HL-60/S4 treated with phorbol 12-myristate 13-acetate at 8.2 ng/mL for 4 days and 3 days (cell line): ENCODE results near the gene SBK3.
"Not testable (repeated sequence)": the region's sequence is repeated elsewhere in the genome, so short reads cannot be mapped to it uniquely, and the experiment has no call there.

Source experiments
- in situ Hi-C: fragments of 300-500 bp; cut with MboI; formaldehyde crosslinking; loops from 2 replicates; pipeline ENCODE4 v1.15.0; 2022; ENCODE audit warnings: low sequenced_read_pairs

Gene SBK3

DNA sequence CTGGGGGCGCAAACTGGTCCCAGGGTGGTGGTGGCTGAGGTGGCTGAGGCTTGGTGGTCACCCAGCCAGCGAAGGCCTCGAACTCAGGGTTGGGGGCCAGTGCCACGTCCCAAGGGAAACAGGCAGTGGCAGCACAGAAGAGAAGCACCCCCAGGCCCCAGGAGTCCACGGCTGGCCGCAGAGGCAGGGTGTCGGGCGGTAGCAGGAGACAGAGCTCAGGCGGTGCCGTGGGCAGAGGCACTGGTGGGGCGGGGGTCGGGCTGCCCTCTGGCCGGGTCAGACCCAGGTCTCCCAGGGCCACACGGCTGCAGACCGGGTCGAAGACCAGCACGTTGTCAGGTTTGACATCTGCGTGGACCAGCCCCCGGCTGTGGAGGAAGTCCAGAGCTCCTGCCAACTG is 4.3 kb downstream of the SBK3 start:
- in situ Hi-C loops = no loop called here

DNA sequence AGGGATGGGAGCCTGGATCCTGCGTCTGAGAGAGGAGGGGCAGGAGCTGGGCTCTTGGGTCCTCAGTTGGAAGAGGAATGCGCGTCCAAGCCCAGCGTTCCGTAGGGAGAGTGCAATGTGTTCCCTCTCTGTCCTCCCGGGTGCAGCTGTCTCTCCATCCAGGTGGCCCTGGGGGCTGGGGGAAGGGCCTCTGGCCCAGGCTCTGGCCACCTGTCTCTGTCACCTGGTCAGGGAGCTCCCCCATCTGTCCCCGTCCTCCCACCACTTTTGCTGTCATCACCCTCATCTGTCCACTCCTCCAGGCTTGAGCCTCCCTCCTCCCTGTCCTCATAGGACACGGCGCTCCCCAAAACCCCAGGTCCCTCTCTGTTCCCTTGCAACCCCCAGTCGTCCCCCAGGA is 4.7 kb downstream of the SBK3 start:
- in situ Hi-C loops = no loop called here

DNA sequence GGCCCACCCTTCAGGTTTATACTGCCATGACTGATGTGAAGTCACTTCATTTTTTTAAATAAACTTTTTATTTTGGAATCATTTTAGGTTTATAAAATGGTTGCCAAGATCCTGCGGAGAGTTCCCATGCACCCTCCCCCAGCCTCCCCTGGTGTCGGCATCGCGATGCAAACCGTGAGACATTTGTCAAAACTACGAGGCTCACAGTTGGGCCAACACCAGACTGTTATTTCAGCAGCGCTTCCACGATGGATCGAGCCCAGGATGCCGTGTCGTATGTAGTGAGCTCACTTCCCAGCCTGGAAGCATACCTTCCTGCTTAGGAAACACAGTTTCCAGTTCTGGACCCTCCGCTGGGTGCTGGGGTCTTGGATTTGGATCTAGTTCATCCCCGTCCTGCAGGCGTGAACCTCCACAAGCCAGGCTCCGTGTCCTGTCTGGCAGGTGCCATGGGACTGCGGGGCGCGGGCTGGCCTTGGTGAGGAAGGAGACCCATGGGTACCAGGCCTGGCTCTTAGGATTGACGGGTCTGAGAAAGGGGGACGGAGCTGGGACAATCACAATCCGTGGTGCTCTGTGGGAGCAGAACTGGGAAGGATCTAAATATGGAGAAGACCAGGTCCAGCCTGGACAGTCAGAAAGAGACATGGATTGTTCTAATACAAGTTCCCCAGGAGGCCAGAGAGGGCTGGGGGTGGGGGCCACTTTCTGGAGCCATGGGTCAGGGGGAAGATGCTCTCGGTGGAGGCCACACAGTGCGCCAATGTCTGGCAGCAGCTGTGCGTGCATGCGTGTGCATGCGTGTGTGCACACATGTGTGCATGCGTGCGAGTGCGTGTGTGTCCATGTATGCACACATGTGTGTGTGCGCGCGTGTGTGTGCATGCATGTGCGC is 6.0 kb downstream of the SBK3 start:
- in situ Hi-C loops = no loop called here

DNA sequence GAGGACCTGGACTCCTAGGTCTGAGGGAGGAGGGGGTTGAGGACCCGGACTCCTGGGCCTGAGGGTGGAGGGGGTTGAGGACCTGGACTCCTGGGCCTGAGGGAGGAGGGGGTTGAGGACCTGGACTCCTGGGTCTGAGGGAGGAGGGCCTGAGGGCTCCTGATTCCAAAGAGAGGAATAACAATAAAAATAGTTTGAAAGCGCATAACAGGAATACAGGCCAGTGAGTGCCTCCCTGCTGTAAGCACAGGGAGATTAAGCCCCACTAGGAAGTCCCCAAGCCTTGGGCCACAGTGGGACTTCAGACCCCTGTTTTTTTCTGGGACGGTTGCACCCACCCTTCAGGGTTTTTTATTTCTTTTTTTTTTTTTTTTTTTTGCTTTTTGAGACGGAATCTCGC is 7.2 kb downstream of the SBK3 start:
- in situ Hi-C loops = no loop called here

DNA sequence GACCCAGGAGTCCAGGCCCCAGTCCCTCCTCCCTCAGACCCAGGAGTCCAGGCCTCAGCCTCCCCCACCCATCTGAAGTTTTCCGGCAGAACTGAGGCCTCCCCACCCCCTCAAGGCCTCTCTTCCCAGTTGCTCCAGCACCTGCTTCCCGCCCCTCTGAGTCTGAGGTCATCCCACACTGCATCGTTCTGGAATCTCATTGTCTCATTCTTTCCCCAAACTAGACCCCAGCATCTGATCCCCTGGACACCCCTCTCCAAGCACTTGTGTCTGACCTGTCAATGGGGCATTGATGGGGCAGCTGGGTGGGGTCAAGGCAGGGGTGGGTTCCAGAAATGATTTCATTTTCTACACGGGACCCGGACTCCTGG is 7.6 kb downstream of the SBK3 start:
- in situ Hi-C loops = no loop called here

DNA sequence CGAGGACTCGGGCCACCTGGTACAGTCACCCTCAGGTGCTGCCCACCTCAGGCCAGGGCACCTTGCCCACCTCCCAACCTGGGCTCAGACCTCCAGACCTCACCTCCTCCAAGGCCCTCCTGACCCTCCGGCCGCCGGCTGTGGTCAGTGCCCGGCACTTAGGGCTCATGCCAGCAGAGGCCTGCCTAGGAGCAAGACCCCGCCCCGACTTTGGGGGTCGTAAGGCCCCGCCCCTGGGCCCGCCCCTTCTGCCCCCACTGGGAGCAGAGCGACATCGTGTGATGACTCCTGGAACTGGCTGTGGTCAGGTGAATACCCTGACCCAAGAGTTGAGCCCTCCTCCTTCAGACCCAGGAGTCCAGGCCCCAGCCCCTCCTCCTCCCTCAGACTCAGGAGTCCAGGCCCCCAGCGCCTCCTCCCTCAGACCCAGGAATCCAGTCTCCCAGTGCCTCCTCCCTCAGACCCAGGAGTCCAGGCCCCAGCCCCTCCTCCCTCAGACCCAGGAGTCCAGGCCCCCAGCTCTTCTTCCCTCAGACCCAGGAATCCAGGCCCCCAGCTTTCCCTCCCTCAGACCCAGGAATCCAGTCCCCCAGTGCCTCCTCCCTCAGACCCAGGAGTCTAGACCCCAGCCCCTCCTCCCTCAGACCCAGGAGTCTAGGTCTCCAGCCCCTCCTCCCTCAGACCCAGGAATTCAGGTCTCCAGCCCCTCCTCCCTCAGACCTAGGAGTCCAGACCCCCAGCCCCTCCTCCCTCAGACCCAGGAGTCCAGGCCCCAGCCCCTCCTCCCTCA is 8.2 kb downstream of the SBK3 start, which contains the start of gene SBK2:
TSS of gene SBK2 (minus strand) at position 183 of the 790 bp plus-strand sequence. CDS start 839 bp downstream, outside the sequence.
- in situ Hi-C loops = no loop called here

DNA sequence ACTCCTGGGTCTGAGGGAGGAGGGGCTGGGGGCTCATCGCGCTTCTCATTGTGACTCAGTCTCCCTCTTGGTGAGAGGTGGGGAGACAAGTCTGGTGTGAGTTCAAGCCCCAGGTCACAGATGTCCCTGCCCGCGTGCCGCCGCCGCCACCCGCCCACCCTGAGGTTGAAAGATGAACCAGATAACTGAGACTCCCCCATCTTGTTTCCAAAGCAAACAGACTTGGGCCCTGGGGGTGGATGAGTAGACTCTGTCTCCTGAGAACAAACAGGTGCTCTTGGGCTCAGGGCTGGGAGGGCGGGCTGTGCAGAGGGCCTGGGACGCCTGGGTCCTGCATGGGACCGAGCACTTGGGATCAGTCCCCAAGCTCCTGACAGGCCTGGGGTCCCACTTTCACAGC is 9.0 kb downstream of the SBK3 start:
- in situ Hi-C loops = no loop called here

DNA sequence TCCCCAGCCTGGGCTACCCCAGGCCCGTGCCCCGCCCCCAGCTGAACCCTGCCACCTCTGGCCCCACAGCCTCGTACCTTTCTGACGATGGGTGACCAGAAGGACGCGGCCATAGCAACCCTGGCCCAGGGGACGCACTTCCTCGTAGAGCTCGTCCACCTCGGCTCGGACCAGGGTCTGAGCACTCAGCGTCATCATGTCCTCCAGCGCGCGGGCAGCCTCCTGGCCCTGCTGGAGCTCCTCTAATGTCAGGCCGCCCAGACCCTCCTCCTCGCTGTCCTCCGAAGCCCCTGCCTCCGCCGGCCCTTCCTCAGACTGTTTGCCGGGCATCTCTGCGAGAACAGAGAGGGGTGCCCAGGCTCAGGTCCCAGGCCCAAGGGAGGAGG is 9.4 kb downstream of the SBK3 start:
- in situ Hi-C loops = no loop called here

DNA sequence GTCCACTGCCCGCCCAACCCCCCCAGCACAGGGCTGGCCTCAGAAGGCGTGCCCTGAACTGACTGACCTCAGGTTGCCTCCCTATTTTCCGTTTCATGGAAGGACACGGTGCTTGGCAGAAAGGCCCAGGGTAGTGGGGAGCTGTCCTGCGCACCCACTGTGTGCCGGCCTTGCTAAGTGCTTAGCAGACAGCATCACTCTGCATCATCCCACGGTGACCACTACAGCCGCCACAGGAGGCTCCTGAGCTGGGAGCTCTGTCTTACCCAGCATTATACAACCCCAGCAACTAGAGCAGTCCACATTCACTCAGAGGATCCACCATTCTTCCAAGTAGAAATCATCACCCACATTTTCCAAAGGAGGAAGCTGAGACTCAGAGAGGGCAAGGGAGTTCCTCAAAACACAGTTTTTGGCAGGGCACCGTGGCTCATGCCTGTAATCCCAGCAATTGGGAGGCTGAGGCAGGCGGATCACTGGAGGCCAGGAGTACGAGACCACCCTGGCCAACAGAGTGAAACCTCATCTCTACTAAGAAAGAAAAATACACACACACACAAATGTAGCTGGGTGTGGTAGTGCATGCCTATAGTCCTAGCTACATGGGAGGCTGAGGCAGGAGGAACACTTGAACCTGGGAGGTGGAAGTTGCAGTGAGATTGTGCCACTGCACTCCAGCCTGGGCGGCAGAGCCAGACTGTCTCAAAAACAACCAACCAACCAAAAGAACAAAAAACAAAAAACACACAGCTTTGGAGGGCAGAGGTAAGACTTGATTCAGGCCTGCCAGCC is 10.0 kb downstream of the SBK3 start:
- in situ Hi-C loops = no loop called here

DNA sequence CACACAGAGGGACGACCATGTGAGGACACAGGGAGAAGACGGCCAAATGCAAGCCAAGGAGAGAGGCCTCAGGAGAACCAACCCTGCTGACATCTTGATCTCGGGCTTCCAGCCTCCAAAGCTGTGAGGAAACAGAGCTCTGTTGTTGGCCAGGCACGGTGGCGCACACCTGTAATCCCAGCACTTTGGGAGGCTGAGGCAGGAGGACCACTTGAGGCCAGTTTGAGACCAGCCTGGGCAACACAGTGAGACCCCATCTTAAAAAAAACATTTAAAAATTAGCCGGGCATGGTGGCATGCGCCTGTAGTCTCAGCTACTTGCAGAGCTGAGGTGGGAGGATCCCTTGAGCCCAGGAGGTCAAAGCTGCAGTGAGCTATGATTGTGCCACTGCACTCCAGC is 11.1 kb downstream of the SBK3 start:
- in situ Hi-C loops = not testable (repeated sequence)

DNA sequence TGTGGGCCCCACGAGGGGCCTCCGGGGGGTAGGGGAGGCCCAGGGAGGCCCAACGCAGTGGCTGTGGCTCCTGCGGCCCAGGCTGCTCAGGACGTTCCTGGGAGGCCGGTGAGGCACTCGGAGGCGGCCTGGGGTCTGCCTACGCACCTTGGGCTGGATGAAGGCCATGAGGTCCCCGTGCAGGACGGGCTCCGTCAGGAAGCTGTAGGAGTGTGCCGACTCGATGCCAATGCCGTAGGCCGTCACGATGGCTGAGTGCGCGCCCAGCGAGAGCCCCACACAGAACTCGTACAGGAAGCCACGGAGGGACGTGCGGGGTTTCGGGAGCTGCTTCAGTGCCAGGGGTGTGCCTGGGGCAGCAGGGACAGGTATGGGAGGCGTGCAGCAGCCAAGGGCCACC is 14.3 kb downstream of the SBK3 start:
- in situ Hi-C loops = no loop called here

DNA sequence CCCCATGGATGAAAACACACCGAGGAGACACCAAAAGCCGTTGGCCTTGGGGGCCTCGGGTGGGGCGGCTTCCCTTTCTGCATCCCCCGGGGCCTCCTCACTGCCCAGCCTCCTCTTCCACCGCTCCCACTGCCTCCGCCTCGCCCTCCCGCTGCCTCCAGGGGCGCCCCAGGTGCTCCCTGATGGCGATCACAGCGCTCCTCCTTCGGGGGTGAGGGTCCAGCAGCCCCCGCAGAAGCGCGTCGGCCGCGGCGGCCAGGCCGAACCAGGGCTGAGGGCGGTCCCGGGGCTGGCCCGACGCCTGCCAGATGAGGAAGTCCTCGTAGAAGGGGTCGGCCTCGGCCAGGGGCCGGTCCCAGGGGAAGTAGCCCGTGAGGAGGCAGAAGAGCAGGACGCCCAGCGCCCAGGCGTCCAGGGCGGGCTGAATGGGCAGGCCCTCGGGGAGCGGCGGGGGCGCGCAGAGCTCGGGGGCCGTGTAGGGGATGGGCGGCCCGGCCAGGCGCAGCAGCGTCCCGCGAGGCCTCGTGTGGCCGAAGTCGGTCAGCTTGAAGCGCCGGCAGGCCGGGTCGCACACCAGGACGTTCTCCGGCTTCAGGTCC is 15.6 kb downstream of the SBK3 start:
- in situ Hi-C loops = no loop called here

DNA sequence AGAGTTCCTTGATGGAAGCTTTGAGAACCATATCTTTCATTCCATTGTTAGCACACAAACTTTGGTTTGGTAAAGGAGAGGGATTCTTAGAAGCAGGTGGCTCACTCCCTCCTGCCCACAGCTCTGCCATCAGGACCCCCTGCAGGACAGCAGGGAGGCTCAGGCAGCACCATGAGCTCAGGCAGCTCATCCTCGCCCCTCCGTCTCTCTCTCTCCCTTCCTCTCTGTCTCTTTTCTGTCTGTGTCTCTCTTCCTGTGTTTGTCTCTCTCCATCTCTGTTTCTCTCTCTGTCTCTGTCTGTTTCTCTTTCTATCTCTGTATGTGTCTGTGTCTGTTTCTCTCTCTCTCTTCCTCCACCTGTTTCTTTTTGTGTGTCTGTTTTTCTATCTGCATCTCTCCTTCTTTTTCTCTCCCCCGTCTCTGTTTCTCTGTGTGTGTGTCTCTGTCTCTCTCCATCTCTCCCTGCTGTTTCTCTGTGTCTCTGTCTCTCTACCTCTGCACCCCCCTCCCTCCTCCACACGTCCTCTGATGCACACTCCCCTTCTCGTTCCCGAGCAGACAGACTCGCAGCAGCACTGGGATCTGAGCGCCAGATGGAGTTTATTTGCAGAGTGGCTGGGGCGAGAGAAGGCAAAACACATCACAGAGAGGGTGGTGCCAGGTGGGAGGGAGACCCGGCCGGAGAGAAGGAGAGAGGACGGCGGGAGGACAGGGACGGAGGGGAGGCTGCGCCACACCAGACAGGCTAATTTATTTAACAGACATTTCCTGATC is 17.1 kb downstream of the SBK3 start:
- in situ Hi-C loops = no loop called here

DNA sequence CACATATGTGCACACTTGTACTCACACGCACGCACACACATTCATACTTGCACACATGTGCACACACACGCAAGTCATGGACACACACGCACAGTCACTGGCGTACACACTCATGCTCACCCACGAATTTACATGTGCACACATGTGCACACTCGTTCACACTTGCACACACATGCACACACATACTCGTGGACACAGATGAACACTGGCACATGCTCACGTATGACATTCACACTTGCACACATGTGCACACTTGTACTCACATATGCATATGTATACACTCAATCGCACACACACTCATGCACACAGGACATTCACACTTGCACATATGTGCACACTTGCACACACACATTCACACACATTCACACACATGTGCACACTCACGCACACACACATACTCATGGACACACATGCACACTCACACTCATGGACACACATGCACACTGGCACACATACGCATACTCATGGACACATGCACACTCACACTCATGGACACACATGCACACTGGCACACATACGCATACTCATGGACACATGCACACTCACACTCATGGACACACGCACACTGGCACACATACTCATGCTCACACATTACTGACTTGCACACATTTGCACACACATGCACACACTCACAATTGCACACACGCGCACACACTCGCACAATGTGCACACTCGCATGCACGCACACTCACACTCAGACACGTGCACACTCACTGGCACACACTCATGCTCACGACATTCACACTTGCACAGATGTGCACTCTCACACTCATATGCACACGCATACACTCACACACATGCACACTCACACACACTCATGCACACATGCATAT is 17.9 kb downstream of the SBK3 start:
- in situ Hi-C loops = no loop called here

DNA sequence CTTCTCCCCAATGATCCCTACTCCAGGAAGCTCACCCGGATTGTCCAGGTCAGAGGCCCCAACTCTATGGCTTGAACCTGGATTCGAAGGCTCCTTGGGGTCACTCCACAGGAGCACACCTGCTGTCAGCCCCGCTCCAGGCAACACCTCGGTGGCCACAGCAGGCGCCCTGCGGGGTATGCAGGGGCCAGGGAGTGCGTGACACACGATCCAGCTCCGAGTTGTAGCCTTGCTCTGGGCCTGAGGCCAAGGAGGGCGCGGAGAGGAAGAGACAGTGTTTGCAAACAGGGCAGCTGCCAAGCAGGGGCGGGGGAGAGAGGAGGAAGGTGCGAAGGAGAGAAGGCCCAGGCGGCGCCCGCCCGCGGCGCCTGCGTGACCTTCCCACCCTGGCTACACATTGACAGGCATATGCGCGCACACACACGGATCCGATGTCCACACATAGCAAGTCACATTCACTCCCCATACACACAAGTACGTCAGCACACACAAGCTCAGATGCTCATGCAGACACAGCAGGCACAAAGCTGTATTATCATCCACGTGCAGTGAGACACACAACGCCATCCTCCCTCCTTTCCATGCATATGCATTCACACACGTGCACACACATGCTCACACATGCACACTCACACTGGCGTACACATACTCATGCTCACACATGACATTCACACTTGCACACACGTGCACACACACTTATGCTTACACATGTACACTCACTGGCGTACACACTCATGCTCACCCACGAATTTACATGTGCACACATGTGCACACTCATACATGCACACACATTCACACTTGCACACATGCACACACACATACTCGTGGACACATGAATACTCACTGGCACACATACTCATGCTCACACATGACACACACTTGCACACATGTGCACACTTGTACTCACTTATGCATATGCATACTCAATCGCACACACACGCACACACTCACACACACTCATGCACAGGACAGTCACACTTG is 18.8 kb downstream of the SBK3 start:
- in situ Hi-C loops = no loop called here

DNA sequence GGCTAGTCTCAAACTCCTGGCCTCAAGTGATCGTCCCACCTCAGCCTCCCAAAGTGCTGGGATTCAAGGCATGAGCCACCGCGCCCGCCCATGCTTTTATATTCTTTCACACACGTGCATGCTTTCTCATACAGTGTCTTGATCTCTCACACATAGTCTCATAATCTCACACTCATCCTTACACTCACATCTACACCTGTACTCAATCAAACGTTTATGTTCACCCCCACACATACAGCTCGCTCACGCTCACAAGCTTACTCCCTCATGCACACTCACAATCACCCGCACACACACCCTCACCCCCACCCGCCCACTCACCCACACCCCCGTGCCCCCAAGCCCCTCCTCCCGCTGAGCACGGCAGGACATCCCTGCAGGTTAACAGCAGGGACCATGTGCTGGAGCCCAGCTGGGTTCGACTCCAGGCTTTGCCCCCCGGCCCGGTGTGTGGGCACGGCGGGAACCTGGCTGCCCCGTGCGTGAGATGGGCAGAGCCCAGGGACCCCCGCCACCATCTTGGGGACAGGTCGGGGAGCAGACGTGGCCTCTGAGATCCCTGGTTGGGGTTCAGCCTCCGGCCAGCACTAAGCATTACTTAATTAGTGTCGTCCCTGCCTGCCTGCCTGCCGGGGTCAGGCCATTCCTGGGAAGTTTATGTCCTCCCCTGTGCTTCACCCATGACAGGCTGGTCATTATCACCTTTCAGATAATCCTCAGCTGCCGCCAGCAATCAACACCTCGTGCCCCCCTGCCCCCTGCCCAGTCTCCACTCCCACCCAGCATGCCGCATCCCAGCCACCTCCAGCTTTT is 19.8 kb downstream of the SBK3 start:
- in situ Hi-C loops = no loop called here

DNA sequence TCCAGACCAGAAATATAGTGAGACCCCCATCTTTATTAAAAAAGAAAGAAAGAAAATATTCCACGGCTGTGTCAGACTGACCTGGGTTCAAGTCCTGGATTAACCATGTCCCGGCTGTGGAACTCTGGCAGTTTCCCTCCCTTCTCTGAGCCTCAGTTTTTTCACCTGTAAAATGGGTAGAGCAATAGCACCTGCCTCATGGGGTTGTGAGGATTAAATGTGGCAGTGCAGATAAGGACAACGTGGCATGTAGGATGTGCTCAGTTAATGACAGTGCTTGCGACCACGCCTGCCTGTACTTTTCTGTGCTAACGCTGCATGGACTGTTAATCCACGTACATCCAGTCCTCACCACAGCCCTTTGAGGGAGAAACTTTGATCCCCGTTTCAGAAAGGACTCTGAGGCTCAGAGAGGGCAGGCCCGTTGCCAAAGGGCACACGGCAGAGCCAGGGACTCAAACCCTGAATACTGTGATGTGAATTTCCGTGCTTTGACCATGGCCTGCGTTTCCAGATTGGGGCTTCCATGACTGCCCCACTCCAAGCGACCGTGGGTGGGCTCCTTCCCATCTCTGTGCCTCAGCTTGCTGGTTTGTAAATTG is 24.6 kb downstream of the SBK3 start:
- in situ Hi-C loops = no loop called here
